Sigmoid colon (tissue), 7 donors: ENCODE data around the gene CYP2J2. TPM values are rescaled to one million over a fixed set of nuclear protein-coding genes. Genes with fewer than 3 reads are reported as not detected.
A peak's percentile ranks its signal among the peaks of the same experiment; 100 is the strongest.

Experiments used
- DNase-seq: peaks from one replicate; pipeline ENCODE4 v3.0.0-alpha.2; 2019
- H3K27ac ChIP-seq, 4 donors: fragments of 200-600 bp; sonication (generic); one replicate each; pipeline ENCODE4 v1.5.1; 2016 to 2019; ENCODE audit warnings: mild to moderate bottlenecking in 1 of 4
- H3K27me3 ChIP-seq, 3 donors: fragments of 200-600 bp; sonication (generic); one replicate each; pipeline ENCODE4 v1.5.1; 2019; ENCODE audit warnings: mild to moderate bottlenecking in 1 of 3
- H3K36me3 ChIP-seq, 4 donors: fragments of 200-600 bp; sonication (generic); one replicate each; pipeline ENCODE4 v1.5.1; 2016 to 2019
- H3K4me1 ChIP-seq, 4 donors: fragments of 200-600 bp; sonication (generic); one replicate each; pipeline ENCODE4 v1.5.1; 2017 to 2019
- H3K4me3 ChIP-seq, 4 donors: fragments of 200-600 bp; sonication (generic); one replicate each; pipeline ENCODE4 v1.5.1; 2017 to 2019; ENCODE audit warnings: mild to moderate bottlenecking in 2 of 4, moderate library complexity in 1 of 4
- H3K9me3 ChIP-seq, 4 donors: fragments of 200-600 bp in 3 of 4; sonication (generic) in 3 of 4; one replicate each; pipeline versions ENCODE4 v1.5.1 to v1.6.1; 2013 to 2019
- EP300 ChIP-seq, 4 donors: sonication (generic); formaldehyde crosslinking; IDR thresholded peaks; one replicate each; pipeline ENCODE4 v1.6.1; 2017; ENCODE audit warnings: antibody characterized with exemption in 4 of 4
- POLR2A ChIP-seq, 2 donors: fragments of 450-650 bp; IDR thresholded peaks; one replicate each; pipeline ENCODE4 v1.6.1; 2016; ENCODE audit warnings: antibody characterized with exemption in 2 of 2, mild to moderate bottlenecking in 2 of 2, moderate library complexity in 2 of 2
- POLR2AphosphoS5 ChIP-seq, 4 donors: sonication (generic); formaldehyde crosslinking; IDR thresholded peaks; one replicate each; pipeline ENCODE4 v1.6.1; 2017; ENCODE audit warnings: antibody characterized with exemption in 4 of 4
- WGBS, 2 donors: extraction: QIAGEN DNeasy Blood & Tissue Kit; methylation state at CpG; one replicate each; pipeline ENCODE4 v1.1.7; 2013; 5-methylcytosine and 5-hydroxymethylcytosine counted together
- intact Hi-C: fragments of 100-400 bp; cut with DNase I; formaldehyde crosslinking; loops from one replicate; pipeline ENCODE4 v1.15.1; 2023
- polyA plus RNA-seq, 3 donors: library from polyadenylated mRNA; stranded (reverse); fragments of 200-250 nt; gene quantifications; one replicate each; pipeline ENCODE4 v1.2.3, GENCODE V29; 2013
- total RNA-seq, 4 donors: library from RNA; depleted of rRNA; stranded (reverse); fragments of >200 nt; gene quantifications; one replicate each; pipeline ENCODE4 v1.1.0, GENCODE V29; 2016
- TF ChIP-seq, protein P1 (sequence below), 4 experiments: fragments of 450-650 bp in 3 of 4; fragments of 200-600 bp in 1 of 4; IDR thresholded peaks; one replicate each; pipeline ENCODE4 v1.5.1; 2016 to 2019; ENCODE audit warnings: antibody characterized with exemption in 4 of 4, mild to moderate bottlenecking in 3 of 4, moderate library complexity in 2 of 4
- donor health status: healthy with polysubstance abuse.
- donor health status: Bipolar disorder and iron deficiency.
- donor health status: healthy.

CYP2J2 gene
- total and polyA plus RNA-seq, 7 donors, result 0.54 to 26.9 (median 2.7) TPM; not detected in 1

- no peak overlapping the region for H3K4me3 ChIP-seq
- H3K36me3 ChIP-seq, result no peaks in the 10 kb centered on the region
- peaks cover 0 to 4% (median 0%) of the 10 kb centered on the region in 3 donors for H3K27me3 ChIP-seq
- no peaks in the 10 kb centered on the region for H3K9me3 ChIP-seq
- TF ChIP-seq, protein P1, sequence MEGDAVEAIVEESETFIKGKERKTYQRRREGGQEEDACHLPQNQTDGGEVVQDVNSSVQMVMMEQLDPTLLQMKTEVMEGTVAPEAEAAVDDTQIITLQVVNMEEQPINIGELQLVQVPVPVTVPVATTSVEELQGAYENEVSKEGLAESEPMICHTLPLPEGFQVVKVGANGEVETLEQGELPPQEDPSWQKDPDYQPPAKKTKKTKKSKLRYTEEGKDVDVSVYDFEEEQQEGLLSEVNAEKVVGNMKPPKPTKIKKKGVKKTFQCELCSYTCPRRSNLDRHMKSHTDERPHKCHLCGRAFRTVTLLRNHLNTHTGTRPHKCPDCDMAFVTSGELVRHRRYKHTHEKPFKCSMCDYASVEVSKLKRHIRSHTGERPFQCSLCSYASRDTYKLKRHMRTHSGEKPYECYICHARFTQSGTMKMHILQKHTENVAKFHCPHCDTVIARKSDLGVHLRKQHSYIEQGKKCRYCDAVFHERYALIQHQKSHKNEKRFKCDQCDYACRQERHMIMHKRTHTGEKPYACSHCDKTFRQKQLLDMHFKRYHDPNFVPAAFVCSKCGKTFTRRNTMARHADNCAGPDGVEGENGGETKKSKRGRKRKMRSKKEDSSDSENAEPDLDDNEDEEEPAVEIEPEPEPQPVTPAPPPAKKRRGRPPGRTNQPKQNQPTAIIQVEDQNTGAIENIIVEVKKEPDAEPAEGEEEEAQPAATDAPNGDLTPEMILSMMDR (IDR thresholded peaks at IDR 0.05), result no peak
- no peak for TF ChIP-seq EP300 (IDR thresholded peaks at IDR 0.05)
- TF ChIP-seq POLR2AphosphoS5 (IDR thresholded peaks at IDR 0.05), result no peak
- no peak for TF ChIP-seq POLR2A (IDR thresholded peaks at IDR 0.05)
- no peak for DNase-seq
- intact Hi-C loops, result no loop called here
- no peak overlapping the region for H3K27ac ChIP-seq
- WGBS, 2 donors, result 89 to 92% methylated on average over 3 of the region's 3 CpGs
- H3K4me1 ChIP-seq, result no peaks in the 10 kb centered on the region
Measured at GRCh38 chr1:59898927-59899326, 27.6 kb downstream of the CYP2J2 start.

DNA sequence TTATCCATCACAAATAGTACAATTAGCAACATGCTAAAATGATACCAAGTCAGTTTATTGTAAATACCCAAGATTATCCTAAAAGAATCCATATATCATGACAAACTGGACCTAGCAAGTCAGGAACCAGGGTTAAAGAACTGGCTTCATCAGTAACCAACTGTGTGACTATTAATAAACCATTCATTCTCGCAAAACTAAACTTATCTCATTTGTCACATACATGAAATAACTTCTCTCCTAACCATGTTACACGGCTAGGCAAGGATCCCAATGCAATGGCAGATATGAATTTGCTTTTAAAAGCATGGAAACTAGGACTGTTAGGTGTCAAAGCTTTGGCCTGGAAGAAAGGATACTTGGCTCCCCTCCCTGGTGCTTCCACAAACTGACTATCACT lies 29.4 kb downstream of the CYP2J2 start:
- Histone ChIP-seq H3K4me3 (no peak overlapping the region), H3K9me3 (no peaks in the 10 kb centered on the region), H3K36me3 (no peaks in the 10 kb centered on the region), H3K4me1 (no peaks in the 10 kb centered on the region), H3K27ac (no peak overlapping the region), H3K27me3 (no peaks in the 10 kb centered on the region)
- 88 to 91% methylated on average over 2 of the region's 2 CpGs for WGBS, 2 donors
- intact Hi-C loops, result no loop called here
- no peak for TF ChIP-seq EP300 (IDR thresholded peaks at IDR 0.05)
- TF ChIP-seq, protein P1 (IDR thresholded peaks at IDR 0.05), result no peak
- TF ChIP-seq POLR2AphosphoS5 (IDR thresholded peaks at IDR 0.05), result no peak
- TF ChIP-seq POLR2A (IDR thresholded peaks at IDR 0.05), result no peak
- DNase-seq, result no peak

DNA sequence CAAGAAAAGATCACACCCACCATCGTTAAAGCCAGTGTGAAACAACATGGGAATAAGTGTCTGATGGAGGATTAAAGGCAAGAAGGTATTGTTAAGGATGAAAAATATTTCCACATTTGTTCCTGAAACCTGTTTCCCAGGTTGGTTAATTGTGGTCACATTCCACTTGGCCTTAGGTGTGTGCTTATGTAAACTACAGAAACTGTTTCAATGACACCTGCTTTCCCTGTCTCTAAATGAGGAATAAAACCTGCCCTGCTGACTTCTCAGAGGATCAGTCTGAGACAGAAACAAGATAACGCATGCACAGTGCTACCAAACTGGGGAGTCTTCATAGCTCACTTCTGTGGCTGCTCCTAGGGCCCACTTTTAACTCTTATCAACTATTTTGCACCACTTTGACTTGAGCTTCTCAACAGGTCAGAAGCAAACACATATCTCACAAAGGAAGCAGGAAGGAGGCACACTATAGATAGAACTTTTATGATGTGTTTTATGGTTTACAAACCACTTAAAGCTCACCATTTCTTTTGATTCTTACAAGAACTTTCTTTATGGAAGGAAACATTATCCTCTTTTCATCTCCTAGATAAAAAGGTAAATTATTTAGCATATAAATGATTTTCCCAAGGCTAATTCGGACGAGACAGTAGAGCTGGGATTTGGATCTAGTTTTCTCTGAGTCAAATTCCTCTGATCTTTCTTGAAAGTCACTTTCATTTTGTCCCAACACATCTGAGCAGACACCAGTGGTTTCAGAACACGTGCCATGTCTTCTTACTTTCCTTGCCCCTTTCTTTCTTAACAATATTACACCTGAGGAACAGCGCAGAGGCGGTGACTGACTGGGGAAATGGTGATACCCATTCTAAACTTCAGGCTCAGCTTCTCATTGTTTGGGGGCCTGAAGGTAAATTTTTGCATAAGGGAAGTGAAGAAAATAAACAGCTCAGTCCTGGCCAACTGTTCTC lies 33.4 kb downstream of the CYP2J2 start:
- Histone ChIP-seq H3K4me3 (no peak overlapping the region), H3K9me3 (no peaks in the 10 kb centered on the region), H3K27ac (peak overlapping the region in 1 of 4 donors; percentile 7), H3K27me3 (no peaks in the 10 kb centered on the region), H3K4me1 (no peaks in the 10 kb centered on the region), H3K36me3 (no peaks in the 10 kb centered on the region)
- intact Hi-C loops, result no loop called here
- WGBS, 2 donors, result 15 to 54% methylated on average over 7 of the region's 7 CpGs
- TF ChIP-seq, protein P1 (IDR thresholded peaks at IDR 0.05), result no peak
- TF ChIP-seq EP300 (IDR thresholded peaks at IDR 0.05) (no peak), POLR2A (IDR thresholded peaks at IDR 0.05) (no peak), POLR2AphosphoS5 (IDR thresholded peaks at IDR 0.05) (no peak)
- DNase-seq, result no peak

DNA sequence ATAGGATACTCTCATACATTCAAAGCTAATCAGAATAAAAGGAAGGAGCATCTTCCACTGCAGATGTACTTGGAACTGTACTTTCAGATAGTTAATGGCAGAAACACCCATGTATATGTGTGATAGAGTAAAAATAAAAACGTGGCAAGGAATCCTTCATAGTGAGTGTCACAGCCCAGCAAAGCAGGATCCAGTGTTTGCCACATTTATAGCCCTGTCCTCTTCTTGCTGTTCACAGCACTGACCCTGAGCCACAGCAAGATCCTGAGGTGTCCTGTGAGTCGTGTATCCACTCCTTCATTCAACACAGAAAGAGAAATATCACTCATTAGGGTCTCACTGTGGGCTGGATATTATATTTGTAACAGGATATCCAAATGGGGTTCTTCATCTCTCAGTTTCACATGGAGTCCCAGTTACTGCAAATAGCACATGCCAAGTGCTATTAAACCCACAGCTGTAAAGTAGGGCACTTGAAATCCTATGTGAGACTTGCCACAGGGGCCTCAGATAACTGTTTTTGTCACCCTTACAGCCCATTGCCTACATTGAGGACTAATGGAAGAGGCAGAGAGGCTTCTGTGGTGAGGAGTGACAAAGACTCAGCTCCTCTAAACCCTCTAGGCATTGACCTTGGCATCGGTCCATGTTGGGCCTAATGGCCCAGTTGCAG lies 41.3 kb downstream of the CYP2J2 start:
- Histone ChIP-seq H3K36me3 (no peaks in the 10 kb centered on the region), H3K4me1 (no peaks in the 10 kb centered on the region), H3K27ac (no peak overlapping the region), H3K4me3 (no peak overlapping the region), H3K9me3 (no peaks in the 10 kb centered on the region), H3K27me3 (no peaks in the 10 kb centered on the region)
- intact Hi-C loops, result no loop called here
- no peak for DNase-seq
- 44 to 62% methylated on average over 3 of the region's 3 CpGs for WGBS, 2 donors
- no peak for TF ChIP-seq EP300 (IDR thresholded peaks at IDR 0.05)

GRCh38 chr1:59880735-59881134 lies 45.8 kb downstream of the CYP2J2 start:
- no peak for DNase-seq
- 85 to 87% methylated on average over 2 of the region's 2 CpGs for WGBS, 2 donors
- peaks cover 0 to 8% (median 2%) of the 10 kb centered on the region in 4 donors for H3K9me3 ChIP-seq
- no peak overlapping the region for H3K27ac ChIP-seq
- no peaks in the 10 kb centered on the region for H3K27me3 ChIP-seq
- H3K4me1 ChIP-seq, result no peaks in the 10 kb centered on the region
- no peak for TF ChIP-seq POLR2A (IDR thresholded peaks at IDR 0.05)
- TF ChIP-seq POLR2AphosphoS5 (IDR thresholded peaks at IDR 0.05), result no peak
- TF ChIP-seq EP300 (IDR thresholded peaks at IDR 0.05), result no peak
- no peaks in the 10 kb centered on the region for H3K36me3 ChIP-seq
- intact Hi-C loops, result loop anchor here (5.0 kb wide), 1 partner anchor 67 kb away; no protein-coding TSS in a partner anchor
- H3K4me3 ChIP-seq, result no peak overlapping the region
